ENCODE data around the gene POU2AF1.

POU2AF1 gene, protein sequence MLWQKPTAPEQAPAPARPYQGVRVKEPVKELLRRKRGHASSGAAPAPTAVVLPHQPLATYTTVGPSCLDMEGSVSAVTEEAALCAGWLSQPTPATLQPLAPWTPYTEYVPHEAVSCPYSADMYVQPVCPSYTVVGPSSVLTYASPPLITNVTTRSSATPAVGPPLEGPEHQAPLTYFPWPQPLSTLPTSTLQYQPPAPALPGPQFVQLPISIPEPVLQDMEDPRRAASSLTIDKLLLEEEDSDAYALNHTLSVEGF

GRCh38 chr11:111378861-111379601, at the start of gene POU2AF1:
Gene POU2AF1, minus strand, starts transcription at chr11:111379275. Its CDS starts 98 bp downstream, at chr11:111379177.
- DNase-seq = no peak

DNA sequence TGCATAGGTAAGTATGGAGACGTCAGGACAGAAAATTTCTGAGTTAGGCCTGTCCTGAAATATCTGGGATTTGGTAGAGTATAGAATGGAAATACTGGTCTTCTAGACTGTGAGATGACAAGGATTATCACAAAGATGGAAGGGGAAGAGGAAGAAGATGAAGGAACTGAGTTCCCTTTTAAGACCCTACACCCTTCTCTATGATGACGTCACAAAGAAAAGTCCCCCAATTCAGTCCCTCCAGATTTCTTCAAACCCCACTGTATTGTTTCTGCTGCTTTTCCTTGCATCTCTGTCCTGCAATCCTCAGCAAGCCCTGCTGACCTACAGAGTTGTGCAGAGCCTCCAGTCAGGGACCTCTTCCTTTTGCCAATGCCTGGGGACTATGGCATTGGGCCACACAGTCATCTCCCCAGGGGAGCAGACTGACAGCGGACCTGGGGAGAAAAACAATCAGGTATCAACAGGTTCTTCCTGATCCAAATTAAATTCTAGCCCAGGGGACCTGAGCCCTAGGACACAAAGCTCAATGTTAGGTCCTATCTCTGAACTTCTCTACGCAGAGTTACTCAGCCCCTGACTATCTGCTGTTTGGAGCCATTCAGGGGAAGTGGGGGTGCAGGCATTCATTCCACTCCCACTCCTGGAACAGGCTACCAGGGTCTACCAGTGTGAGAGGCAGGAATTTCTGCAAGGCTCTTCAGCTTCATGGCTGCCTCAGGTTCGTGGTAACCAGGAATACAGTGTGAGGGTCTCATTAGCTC, 49.2 kb upstream of the POU2AF1 start:
- no peak for DNase-seq

- DNase-seq = no peak
Observed at GRCh38 chr11:111427471-111427912, 48.4 kb upstream of the POU2AF1 start.

DNA sequence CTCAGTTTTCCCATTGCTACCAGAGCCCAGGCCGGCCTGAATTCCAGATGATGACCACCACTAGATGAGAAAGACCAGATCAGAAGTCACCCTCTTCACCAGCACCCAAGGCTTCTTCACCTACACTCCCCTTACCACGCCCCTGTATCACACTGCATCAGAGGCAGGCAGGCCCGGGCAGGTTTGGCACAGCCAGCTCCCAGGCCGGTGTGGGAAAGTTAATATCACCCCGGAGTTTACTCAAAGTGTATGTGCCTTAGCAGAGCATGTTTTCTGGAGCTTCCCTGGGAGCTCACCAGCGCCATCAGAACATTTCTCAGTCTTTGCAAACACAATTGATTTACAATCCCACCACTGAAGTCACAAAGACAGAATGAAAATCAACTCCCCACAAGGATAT, 47.5 kb upstream of the POU2AF1 start:
- DNase-seq = no peak

DNA sequence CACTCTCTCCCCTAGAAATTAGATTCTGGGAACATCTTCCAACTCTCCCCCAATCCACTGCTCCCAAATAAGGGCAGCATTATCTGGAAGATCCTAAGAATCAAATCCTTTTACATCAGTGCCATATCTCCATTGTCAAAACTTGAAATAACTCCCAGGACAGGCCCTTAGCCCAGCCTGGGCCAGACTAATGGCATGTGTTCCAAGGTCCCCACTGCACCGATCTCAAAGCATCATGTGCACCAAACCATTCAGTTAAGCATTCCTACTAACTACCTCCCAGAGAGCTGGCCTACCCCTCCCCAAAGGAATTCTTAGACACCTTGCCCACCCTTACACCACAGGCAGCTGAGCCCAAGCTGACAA, 44.2 kb upstream of the POU2AF1 start:
- no peak for DNase-seq

GRCh38 chr11:111422494-111423249, 43.6 kb upstream of the POU2AF1 start:
- peak; percentile 19 to 32 for DNase-seq

GRCh38 chr11:111421251-111421650, 42.2 kb upstream of the POU2AF1 start:
- no peak for DNase-seq

- no peak for DNase-seq
Observed at GRCh38 chr11:111419641-111420327, 40.7 kb upstream of the POU2AF1 start.

DNA sequence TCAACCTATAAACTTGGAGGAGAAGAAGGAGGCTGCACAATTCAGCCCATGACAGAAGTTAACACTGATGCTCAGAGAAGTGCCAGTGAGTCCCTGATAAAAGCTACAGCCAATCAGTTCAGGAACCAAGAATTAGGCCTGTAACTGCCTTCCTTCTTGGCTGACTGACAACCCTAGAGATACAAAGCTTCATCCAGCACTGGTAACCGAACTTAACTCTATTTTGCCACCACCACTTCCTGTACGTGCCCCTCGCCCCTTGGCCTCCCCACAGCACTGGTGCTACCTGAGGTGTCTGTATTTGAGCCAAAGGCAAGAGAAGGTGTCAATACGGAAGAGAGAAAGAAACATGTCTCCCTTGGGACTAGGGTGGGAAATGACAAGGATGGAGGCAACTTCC, 40.1 kb upstream of the POU2AF1 start:
- DNase-seq = no peak

DNA sequence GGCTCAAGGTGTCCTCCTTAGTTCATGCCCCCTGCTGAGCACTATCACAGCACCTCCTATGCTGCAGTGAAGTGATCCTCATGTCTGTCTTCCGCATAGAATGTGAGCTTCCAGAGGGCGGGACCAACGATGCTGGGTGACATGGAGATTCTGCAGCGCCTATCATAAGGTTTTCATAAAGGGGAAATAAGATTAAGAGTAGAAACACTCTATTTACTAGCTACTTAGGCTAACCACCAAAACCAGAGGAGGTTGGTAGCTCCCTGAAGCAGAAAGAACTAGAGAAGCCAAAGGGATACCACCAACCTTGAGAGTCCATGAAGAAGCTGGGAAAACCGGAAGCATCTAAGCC, 39.3 kb upstream of the POU2AF1 start:
- no peak for DNase-seq

DNA sequence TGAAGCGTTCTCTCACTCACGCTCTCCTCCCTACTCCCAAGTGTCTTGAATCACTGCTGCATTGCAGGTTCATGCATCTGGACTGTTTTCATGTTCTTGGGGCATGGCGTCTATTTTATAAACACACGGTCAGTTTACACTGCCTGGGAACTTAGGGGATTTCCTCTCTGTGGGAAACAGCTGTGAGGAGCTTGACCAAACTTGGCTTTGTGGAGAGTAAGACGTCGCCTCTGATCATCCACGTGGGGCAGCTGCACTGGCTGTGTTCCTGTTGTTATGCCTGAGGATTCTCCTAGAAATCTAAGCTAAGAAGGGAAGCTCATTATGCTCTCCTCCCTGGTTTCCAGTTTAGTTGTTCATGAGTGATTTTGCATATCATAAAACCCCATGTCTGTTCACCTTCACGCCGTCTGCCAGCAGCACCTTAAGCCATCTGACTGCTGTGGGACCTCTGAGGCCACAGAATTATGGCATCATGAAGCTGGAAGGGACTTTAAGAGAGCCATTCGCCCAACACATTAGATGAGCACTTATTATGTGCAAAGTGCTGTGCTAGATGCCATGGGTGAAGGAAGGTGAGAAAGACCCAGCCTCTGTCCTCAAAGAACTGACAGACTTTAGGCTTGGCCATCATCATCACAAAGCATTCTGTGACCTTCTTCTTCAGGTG, 38.8 kb upstream of the POU2AF1 start:
- no peak for DNase-seq

DNA sequence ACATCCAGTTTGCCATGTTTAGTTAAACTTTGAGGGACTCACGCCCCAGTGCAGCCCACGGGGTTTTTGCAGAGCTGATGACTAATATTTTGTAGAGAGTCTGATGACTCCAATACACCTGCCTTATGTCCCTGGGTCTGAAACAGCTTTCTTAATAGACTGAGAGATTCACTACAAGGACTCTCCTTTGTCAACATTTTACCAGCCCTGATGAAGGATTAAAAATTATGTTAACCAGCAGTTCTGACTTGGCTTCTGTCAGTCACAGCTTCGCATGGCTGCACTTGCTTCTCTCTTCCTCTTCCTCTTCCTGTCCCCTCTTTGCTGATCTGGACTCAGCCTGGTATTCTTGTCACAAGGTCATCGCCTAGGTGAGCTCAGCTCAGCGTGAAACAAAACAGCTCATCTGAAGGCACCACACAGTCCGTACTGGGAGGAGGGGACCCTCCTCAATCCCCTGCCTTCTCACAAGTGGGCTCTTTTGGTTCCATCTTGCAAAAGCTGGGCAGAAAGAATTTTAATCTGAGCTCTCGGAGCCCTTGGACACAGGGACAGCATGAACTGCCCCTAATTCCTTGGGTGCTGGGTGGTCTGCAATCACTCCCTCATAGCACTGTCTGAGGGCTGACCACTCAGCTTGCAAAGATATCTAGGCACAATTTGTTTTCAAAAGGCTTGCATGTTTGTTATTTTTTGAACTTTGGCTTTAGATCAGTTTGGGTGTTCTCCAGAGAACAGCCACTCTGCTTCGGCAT, 38.1 kb upstream of the POU2AF1 start:
- peak; percentile 34 to 49 for DNase-seq

DNA sequence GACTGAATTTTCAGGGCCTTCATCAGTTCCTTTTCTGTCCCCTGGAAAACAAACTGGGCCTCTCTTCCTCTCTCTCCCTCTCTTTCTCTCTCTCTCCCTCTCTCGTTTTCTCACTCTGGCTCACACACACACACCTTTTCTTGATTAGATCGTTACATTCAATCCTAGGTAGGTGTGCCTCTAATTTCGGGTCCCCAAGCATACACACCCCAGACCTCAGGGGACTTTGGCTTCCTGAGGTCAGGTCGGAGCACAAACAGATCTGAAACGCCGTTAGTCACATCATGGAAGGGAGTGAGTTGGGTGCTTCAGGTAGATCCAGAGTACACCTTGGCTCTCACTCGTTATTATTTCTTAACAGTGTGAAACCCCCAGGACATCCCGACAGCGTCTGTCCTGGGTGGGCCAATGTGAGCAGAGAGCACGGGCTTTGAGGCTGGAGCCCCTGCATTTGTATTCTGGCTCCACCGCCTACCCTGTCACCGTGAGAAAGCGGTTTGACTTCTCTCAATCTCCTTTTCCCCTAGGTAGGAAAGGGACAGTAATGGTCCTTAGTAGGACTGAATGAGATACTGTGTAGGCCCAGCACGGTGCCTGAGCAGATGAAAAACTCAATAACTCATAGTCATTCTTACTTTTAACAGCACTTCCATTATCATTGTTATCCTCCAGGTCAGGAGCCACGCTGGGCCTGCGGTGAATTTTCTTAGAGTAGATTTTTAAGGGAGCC, 37.3 kb upstream of the POU2AF1 start:
- DNase-seq = no peak

DNA sequence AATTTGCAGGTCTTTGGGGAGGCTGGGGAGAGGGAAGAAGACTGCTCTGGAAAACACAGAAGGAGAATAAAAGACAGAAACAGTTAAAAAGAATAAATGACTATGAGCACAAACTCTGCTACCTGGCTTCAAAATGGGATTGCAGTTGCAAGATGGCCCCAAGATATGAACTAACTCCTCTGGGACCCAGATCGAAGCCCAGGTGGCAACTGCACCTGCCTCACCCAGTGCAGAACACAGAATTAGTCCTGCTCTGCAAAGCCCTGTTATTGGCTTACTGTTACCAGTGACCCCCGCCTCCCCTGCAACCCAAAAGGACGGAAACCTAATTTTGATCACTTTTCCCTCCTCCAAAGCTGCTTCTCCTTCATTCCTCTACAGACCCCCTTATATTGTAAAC, 35.9 kb upstream of the POU2AF1 start:
- DNase-seq = no peak

- no peak for DNase-seq
Observed at GRCh38 chr11:111414267-111414931, 35.3 kb upstream of the POU2AF1 start.

DNA sequence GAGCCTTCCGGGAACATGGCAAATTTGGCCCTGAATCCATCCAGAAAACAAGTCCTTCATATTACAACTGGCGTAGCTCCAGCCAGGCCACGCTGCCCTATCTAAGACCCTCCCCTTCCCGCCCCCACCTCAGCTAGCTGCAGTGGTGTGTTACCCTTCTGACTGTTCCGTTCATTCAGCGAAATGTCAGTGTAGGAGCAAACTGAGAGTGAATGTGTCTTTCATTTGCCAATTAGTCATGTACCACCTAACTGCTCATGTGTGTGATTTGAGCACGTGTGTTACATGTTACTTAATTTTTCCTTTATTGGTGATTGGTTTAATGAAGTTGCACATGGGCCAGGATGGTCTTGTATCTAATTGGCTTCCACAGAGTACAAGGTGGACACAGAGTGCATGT, 34.8 kb upstream of the POU2AF1 start:
- DNase-seq = no peak

- no peak for DNase-seq
Observed at GRCh38 chr11:111412293-111412692, 33.2 kb upstream of the POU2AF1 start.

DNA sequence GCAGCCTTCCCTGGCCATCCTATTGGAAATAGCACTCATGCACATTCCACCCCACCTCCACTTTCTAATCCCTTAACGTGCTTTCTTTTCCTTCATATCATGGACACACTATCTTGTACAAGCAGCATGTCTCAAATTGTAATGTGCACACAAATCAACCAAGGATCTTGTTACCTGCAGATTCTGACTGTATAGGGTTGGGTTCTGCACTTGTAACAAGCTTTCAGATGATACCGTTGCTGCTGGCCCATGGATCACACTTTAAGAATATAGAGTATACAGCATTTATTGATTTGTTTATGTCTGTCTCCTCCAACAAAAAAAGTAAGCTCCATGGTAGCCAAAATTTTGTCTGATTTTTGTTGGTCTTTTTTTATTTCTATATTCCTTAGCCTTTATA, 32.4 kb upstream of the POU2AF1 start:
- no peak for DNase-seq

DNA sequence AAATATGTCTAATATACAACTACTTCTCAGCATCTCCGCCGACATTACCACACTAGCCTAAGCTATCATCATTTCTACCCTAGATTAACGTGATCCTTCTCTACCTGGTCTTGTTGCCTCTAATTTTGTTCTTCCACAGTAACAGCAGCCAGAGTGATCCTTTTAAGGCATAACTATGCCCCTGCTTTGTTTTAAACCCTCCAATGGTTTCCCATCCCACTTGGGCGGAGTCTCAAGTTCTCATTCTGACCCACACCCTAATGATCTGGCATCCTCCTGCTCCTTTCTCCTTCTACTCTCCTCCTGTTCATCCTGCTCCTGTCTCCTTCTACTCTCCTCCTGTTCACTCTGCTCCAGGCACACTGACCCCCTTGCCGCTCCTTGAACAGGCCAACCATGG, 31.9 kb upstream of the POU2AF1 start:
- DNase-seq = no peak

GRCh38 chr11:111409915-111410314, 30.8 kb upstream of the POU2AF1 start:
- DNase-seq = peak; percentile 78 to 90

All from AML-193 (cell line).